GM15510 (cell line): ENCODE data around the gene EML3.

Experiments used
- POLR2A ChIP-seq: IDR thresholded peaks from 3 replicates; pipeline ENCODE4 v1.6.1; 2011; ENCODE audit warnings: borderline replicate concordance; ENCODE audit not compliant: insufficient read length; ENCODE audit errors: extremely low read depth

EML3 gene

GRCh38 chr11:62591448-62592145 is 21.0 kb downstream of the EML3 start, which contains the start of gene TUT1:
Gene TUT1, minus strand, starts transcription at chr11:62591523. Its CDS starts 38 bp downstream, at chr11:62591485.
- TF ChIP-seq POLR2A: peak; percentile 95

- TF ChIP-seq POLR2A: no peak
Measured at GRCh38 chr11:62588966-62589637, 23.5 kb downstream of the EML3 start.

GRCh38 chr11:62580959-62581715 is 31.4 kb downstream of the EML3 start:
- no peak for TF ChIP-seq POLR2A

- TF ChIP-seq POLR2A: no peak
Measured at GRCh38 chr11:62579252-62579651, 33.3 kb downstream of the EML3 start.

- TF ChIP-seq POLR2A: no peak
Measured at GRCh38 chr11:62578541-62578940, 34.0 kb downstream of the EML3 start.

- no peak for TF ChIP-seq POLR2A
Measured at GRCh38 chr11:62577046-62577714, 35.4 kb downstream of the EML3 start.

- TF ChIP-seq POLR2A: no peak
Measured at GRCh38 chr11:62575837-62576236, 36.7 kb downstream of the EML3 start.

- no peak for TF ChIP-seq POLR2A
Measured at GRCh38 chr11:62575156-62575555, 37.4 kb downstream of the EML3 start.

GRCh38 chr11:62574363-62575071 is 38.1 kb downstream of the EML3 start:
- TF ChIP-seq POLR2A: no peak

GRCh38 chr11:62573592-62574362 is 38.8 kb downstream of the EML3 start, which contains the start of gene EEF1G:
Gene EEF1G, minus strand, starts transcription at chr11:62573891. Its CDS starts 49 bp downstream, at chr11:62573842.
- TF ChIP-seq POLR2A: peak; percentile 85

GRCh38 chr11:62573006-62573591 is 39.5 kb downstream of the EML3 start:
- TF ChIP-seq POLR2A: no peak

GRCh38 chr11:62572431-62572830 is 40.1 kb downstream of the EML3 start:
- TF ChIP-seq POLR2A: no peak

GRCh38 chr11:62569611-62570010 is 43.0 kb downstream of the EML3 start:
- TF ChIP-seq POLR2A: no peak
